SK-N-SH treated with all-trans-retinoic acid at 6 μM for 48 hours (cell line): ENCODE data around the gene UPK1B.

ENCODE experiments used
- ATAC-seq: fragments of 200-7000 bp; cut with Tn5 transposase; 3 replicates; pipeline ENCODE4 v1.9.1; 2020; ENCODE audit warnings: mild to moderate bottlenecking, moderate library complexity
- ARNTL ChIP-seq: fragments of 450-650 bp; formaldehyde crosslinking; IDR thresholded peaks from 2 replicates; pipeline ENCODE4 v1.5.0; 2020; ENCODE audit warnings: low read depth, mild to moderate bottlenecking, moderate library complexity, borderline replicate concordance
- BACH2 ChIP-seq: fragments of 250-450 bp; sonication (Bioruptor Pico); IDR thresholded peaks from 2 replicates; pipeline ENCODE4 v1.9.0; 2021; ENCODE audit warnings: mild to moderate bottlenecking, borderline replicate concordance
- CSDC2 ChIP-seq: fragments of 250-450 bp; sonication (Bioruptor Pico); IDR thresholded peaks from 2 replicates; pipeline ENCODE4 v1.5.0; 2020; ENCODE audit warnings: mild to moderate bottlenecking, moderate library complexity
- CSRNP3 ChIP-seq: fragments of 250-450 bp; sonication (Bioruptor Pico); IDR thresholded peaks from 2 replicates; pipeline ENCODE4 v1.5.1; 2021; ENCODE audit warnings: mild to moderate bottlenecking, moderate library complexity
- ESRRG ChIP-seq: fragments of 250-450 bp; sonication (Bioruptor Pico); IDR thresholded peaks from 2 replicates; pipeline ENCODE4 v1.6.1; 2021; ENCODE audit warnings: mild to moderate bottlenecking
- GLIS3 ChIP-seq: fragments of 250-450 bp; sonication (Bioruptor Pico); IDR thresholded peaks from 2 replicates; pipeline ENCODE4 v1.5.0; 2020; ENCODE audit warnings: mild to moderate bottlenecking, moderate library complexity
- OSR1 ChIP-seq: fragments of 250-450 bp; sonication (Bioruptor Pico); IDR thresholded peaks from 2 replicates; pipeline ENCODE4 v1.8.0; 2022; ENCODE audit warnings: moderate library complexity, mild to moderate bottlenecking, inconsistent platforms
- POU6F1 ChIP-seq: fragments of 250-450 bp; sonication (Bioruptor Pico); IDR thresholded peaks from 2 replicates; pipeline ENCODE4 v1.8.0; 2021; ENCODE audit warnings: low read depth, mild to moderate bottlenecking, moderate library complexity, borderline replicate concordance
- PPARA ChIP-seq: fragments of 250-450 bp; sonication (Bioruptor Pico); IDR thresholded peaks from 2 replicates; pipeline ENCODE4 v1.5.0; 2020; ENCODE audit warnings: mild to moderate bottlenecking, borderline replicate concordance
- SNAI2 ChIP-seq: fragments of 250-450 bp; sonication (Bioruptor Pico); IDR thresholded peaks from 2 replicates; pipeline ENCODE4 v1.5.0; 2020; ENCODE audit warnings: mild to moderate bottlenecking, moderate library complexity
- TCF4 ChIP-seq: fragments of 250-450 bp; sonication (Bioruptor Pico); IDR thresholded peaks from 2 replicates; pipeline ENCODE4 v1.8.0; 2021; ENCODE audit warnings: mild to moderate bottlenecking, moderate library complexity, borderline replicate concordance
- TSHZ2 ChIP-seq: fragments of 250-450 bp; sonication (Bioruptor Pico); IDR thresholded peaks from 2 replicates; pipeline ENCODE4 v1.5.0; 2020; ENCODE audit warnings: mild to moderate bottlenecking, moderate library complexity
- ZC3H10 ChIP-seq: fragments of 250-450 bp; sonication (Bioruptor Pico); IDR thresholded peaks from 2 replicates; pipeline ENCODE4 v1.5.1; 2021; ENCODE audit warnings: mild to moderate bottlenecking, moderate library complexity
- ZFP3 ChIP-seq: fragments of 250-450 bp; sonication (Bioruptor Pico); IDR thresholded peaks from 2 replicates; pipeline ENCODE4 v1.5.0; 2020; ENCODE audit warnings: mild to moderate bottlenecking, moderate library complexity
- ZNF565 ChIP-seq: fragments of 450-650 bp; formaldehyde crosslinking; conservative IDR thresholded peaks from 2 replicates; pipeline ENCODE4 v1.5.0; 2020; ENCODE audit warnings: low read depth, mild to moderate bottlenecking, moderate library complexity
- ZNF70 ChIP-seq: fragments of 450-650 bp; formaldehyde crosslinking; IDR thresholded peaks from 2 replicates; pipeline ENCODE4 v1.5.0; 2020; ENCODE audit warnings: mild to moderate bottlenecking, moderate library complexity
- ZNF8 ChIP-seq: fragments of 450-650 bp; formaldehyde crosslinking; IDR thresholded peaks from 2 replicates; pipeline ENCODE4 v1.5.0; 2020; ENCODE audit warnings: mild to moderate bottlenecking, moderate library complexity
- TF ChIP-seq, protein P1 (sequence below): fragments of 250-450 bp; sonication (Bioruptor Pico); IDR thresholded peaks from 2 replicates; pipeline ENCODE4 v1.8.0; 2020; ENCODE audit warnings: mild to moderate bottlenecking, moderate library complexity, borderline replicate concordance
- TF ChIP-seq, protein P2 (sequence below): fragments of 250-450 bp; sonication (Bioruptor Pico); IDR thresholded peaks from 2 replicates; pipeline ENCODE4 v1.5.1; 2020; ENCODE audit warnings: low read depth, mild to moderate bottlenecking, moderate library complexity

The UPK1B gene

GRCh38 chr3:119225121-119225520, 51.7 kb downstream of the UPK1B start:
- no peak for TF ChIP-seq OSR1
- no peak for TF ChIP-seq TSHZ2
- no peak for TF ChIP-seq ZNF8 (CRISPR knock-in tag)
- no peak for TF ChIP-seq ZC3H10 (CRISPR knock-in tag)
- TF ChIP-seq ARNTL (CRISPR knock-in tag), result no peak
- no peak for TF ChIP-seq POU6F1
- TF ChIP-seq CSRNP3, result no peak
- no peak for TF ChIP-seq CSDC2
- TF ChIP-seq, protein P1, sequence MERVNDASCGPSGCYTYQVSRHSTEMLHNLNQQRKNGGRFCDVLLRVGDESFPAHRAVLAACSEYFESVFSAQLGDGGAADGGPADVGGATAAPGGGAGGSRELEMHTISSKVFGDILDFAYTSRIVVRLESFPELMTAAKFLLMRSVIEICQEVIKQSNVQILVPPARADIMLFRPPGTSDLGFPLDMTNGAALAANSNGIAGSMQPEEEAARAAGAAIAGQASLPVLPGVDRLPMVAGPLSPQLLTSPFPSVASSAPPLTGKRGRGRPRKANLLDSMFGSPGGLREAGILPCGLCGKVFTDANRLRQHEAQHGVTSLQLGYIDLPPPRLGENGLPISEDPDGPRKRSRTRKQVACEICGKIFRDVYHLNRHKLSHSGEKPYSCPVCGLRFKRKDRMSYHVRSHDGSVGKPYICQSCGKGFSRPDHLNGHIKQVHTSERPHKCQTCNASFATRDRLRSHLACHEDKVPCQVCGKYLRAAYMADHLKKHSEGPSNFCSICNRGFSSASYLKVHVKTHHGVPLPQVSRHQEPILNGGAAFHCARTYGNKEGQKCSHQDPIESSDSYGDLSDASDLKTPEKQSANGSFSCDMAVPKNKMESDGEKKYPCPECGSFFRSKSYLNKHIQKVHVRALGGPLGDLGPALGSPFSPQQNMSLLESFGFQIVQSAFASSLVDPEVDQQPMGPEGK (CRISPR knock-in tag), result no peak
- no peak for ATAC-seq

- TF ChIP-seq, protein P2, sequence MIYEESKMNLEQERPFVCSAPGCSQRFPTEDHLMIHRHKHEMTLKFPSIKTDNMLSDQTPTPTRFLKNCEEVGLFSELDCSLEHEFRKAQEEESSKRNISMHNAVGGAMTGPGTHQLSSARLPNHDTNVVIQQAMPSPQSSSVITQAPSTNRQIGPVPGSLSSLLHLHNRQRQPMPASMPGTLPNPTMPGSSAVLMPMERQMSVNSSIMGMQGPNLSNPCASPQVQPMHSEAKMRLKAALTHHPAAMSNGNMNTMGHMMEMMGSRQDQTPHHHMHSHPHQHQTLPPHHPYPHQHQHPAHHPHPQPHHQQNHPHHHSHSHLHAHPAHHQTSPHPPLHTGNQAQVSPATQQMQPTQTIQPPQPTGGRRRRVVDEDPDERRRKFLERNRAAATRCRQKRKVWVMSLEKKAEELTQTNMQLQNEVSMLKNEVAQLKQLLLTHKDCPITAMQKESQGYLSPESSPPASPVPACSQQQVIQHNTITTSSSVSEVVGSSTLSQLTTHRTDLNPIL, result no peak
- TF ChIP-seq ZC3H10 (CRISPR knock-in tag) (no peak), ESRRG (CRISPR knock-in tag) (no peak), OSR1 (no peak), GLIS3 (no peak), ZNF70 (no peak)
- ATAC-seq, result no peak
Measured at GRCh38 chr3:119227070-119227850, 53.9 kb downstream of the UPK1B start.

- ATAC-seq, result no peak
- TF ChIP-seq ZFP3 (CRISPR knock-in tag) (no peak), ZC3H10 (CRISPR knock-in tag) (no peak), ESRRG (CRISPR knock-in tag) (no peak), SNAI2 (CRISPR knock-in tag) (no peak), ZNF565 (CRISPR knock-in tag) (no peak), ARNTL (CRISPR knock-in tag) (no peak), OSR1 (no peak), CSDC2 (no peak), PPARA (no peak), ZNF70 (no peak), GLIS3 (no peak), TSHZ2 (no peak), BACH2 (CRISPR knock-in tag) (no peak), TCF4 (CRISPR knock-in tag) (no peak)
- TF ChIP-seq, protein P1 (CRISPR knock-in tag), result no peak
- TF ChIP-seq, protein P2, result no peak
Measured at GRCh38 chr3:119228373-119229145, 55.2 kb downstream of the UPK1B start.
